HepG2 (cell line): Measurements from ENCODE around the gene NYNRIN. TPM values are rescaled to one million over a fixed set of nuclear protein-coding genes. Genes with fewer than 3 reads are reported as not detected.

Experiments used
- ARID4A ChIP-seq: sonication (generic); formaldehyde crosslinking; IDR thresholded peaks from 2 replicates; pipeline ENCODE4 v1.5.0; 2020; ENCODE audit warnings: mild to moderate bottlenecking, missing genetic modification reagents, borderline replicate concordance
- EEA1 ChIP-seq: sonication (generic); formaldehyde crosslinking; IDR thresholded peaks from 2 replicates; pipeline ENCODE4 v1.5.1; 2020; ENCODE audit warnings: mild to moderate bottlenecking, missing genetic modification reagents, borderline replicate concordance
- FOXJ3 ChIP-seq: sonication (generic); formaldehyde crosslinking; IDR thresholded peaks from 2 replicates; pipeline ENCODE4 v1.4.0; 2020; ENCODE audit warnings: missing genetic modification reagents, mild to moderate bottlenecking, borderline replicate concordance
- FOXO1 ChIP-seq: sonication (generic); formaldehyde crosslinking; IDR thresholded peaks from 2 replicates; pipeline ENCODE4 v1.4.0; 2020; ENCODE audit warnings: missing genetic modification reagents
- GZF1 ChIP-seq: sonication (generic); formaldehyde crosslinking; IDR thresholded peaks from 2 replicates; pipeline ENCODE4 v1.5.1; 2020; ENCODE audit warnings: mild to moderate bottlenecking, missing genetic modification reagents
- IRX3 ChIP-seq: sonication (generic); formaldehyde crosslinking; IDR thresholded peaks from 2 replicates; pipeline ENCODE4 v1.8.1; 2023; ENCODE audit warnings: mild to moderate bottlenecking, low read depth, missing genetic modification reagents, borderline replicate concordance
- SIN3B ChIP-seq: fragments of 150-350 bp; IDR thresholded peaks from 2 replicates; pipeline ENCODE4 v1.6.1; 2014; ENCODE audit warnings: low read length
- SOX13 ChIP-seq, 3 experiments: fragments of 450-650 bp in 1 of 3; sonication (generic) in 1 of 3; formaldehyde crosslinking in 1 of 3; IDR thresholded peaks in 2 of 3; conservative IDR thresholded peaks in 1 of 3; 2 replicates each; pipeline versions ENCODE4 v1.5.0 to v1.6.1; 2016 to 2020; ENCODE audit warnings: antibody characterized with exemption in 1 of 3, mild to moderate bottlenecking in 1 of 3, missing compliant biosample characterization in 1 of 3, missing genetic modification reagents in 1 of 3, moderate library complexity in 1 of 3
- U2AF1 ChIP-seq: fragments of 200-400 bp; formaldehyde crosslinking; optimal IDR thresholded peaks from 2 replicates; pipeline ENCODE3; 2017; ENCODE audit warnings: mild to moderate bottlenecking, low read depth, low read length
- YY1 ChIP-seq: IDR thresholded peaks from 2 replicates; pipeline ENCODE4 v1.6.1; 2011; ENCODE audit warnings: low read length, low read depth, moderate library complexity, mild to moderate bottlenecking; ENCODE audit not compliant: insufficient read depth, insufficient replicate concordance
- ZBTB40 ChIP-seq, 2 experiments: fragments of 450-650 bp in 1 of 2; sonication (generic) in 1 of 2; formaldehyde crosslinking in 1 of 2; IDR thresholded peaks; 2 replicates each; pipeline versions ENCODE4 v1.6.1 to v1.8.0; 2016 to 2022; ENCODE audit warnings: antibody characterized with exemption in 1 of 2, mild to moderate bottlenecking in 1 of 2, missing genetic modification reagents in 1 of 2
- ZNF264 ChIP-seq: sonication (generic); formaldehyde crosslinking; IDR thresholded peaks from 2 replicates; pipeline ENCODE4 v1.4.0; 2020; ENCODE audit warnings: missing genetic modification reagents
- ZNF557 ChIP-seq: sonication (generic); formaldehyde crosslinking; IDR thresholded peaks from 2 replicates; pipeline ENCODE4 v1.4.0; 2020; ENCODE audit warnings: missing genetic modification reagents
- polyA plus RNA-seq, 8 experiments: library from polyadenylated mRNA; depleted of rRNA in 3 of 8; stranded (reverse) in 7 of 8; unstranded in 1 of 8; fragments of >200 nt; fragmentation: Illumina TruSeq in 4 of 8; extraction: Trizol in 4 of 8; gene quantifications; 2 replicates each; pipeline versions ENCODE4 v1.2.1 to v1.2.3, GENCODE V29; 2011 to 2016; ENCODE audit warnings: low read depth in 4 of 8, missing spikeins in 1 of 8, mixed read lengths in 1 of 8; ENCODE audit not compliant: insufficient read depth in 1 of 8
- total RNA-seq, 5 experiments: library from RNA; depleted of rRNA; stranded (reverse); fragments of >200 nt; fragmentation: Illumina TruSeq; extraction: Trizol; gene quantifications; 2 replicates each; pipeline ENCODE4 v1.2.3, GENCODE V29; 2016; ENCODE audit warnings: low read depth in 1 of 5

NYNRIN gene
- total and polyA plus RNA-seq, 2 of the 13 experiments (the other 11 are each of a cell fraction or from before 2014, with no cell fraction given), result 0.63 to 1.1 TPM

GRCh38 chr14:24430143-24430681 lies 31.4 kb downstream of the NYNRIN start (continued):
- TF ChIP-seq ARID4A (peak; percentile 40), ZNF264 (CRISPR knock-in tag) (0 out of 2 replicates have a peak, but pooled peaks have one; percentile 7), ZBTB40 (IDR thresholded peaks at IDR 0.05) (no peak), ZBTB40 (CRISPR knock-in tag; IDR thresholded peaks at IDR 0.05) (no peak), IRX3 (CRISPR knock-in tag) (peak; percentile 8; the same call in 1 of the 2 replicates), FOXO1 (CRISPR knock-in tag) (peak; percentile 68; the same call in 1 of the 2 replicates), U2AF1 (peak; percentile 23), SOX13 (IDR thresholded peaks at IDR 0.05) (0 out of 2 replicates have a peak, but pooled peaks have one; percentile 0), SOX13 (CRISPR knock-in tag; conservative IDR thresholded peaks at IDR 0.05 in 1 of 2, IDR thresholded peaks at IDR 0.05 in 1 of 2) (no peak), FOXJ3 (CRISPR knock-in tag) (no peak), ZNF557 (CRISPR knock-in tag) (0 out of 2 replicates have a peak, but pooled peaks have one; percentile 59), YY1 (peak; percentile 36), EEA1 (CRISPR knock-in tag) (0 out of 2 replicates have a peak, but pooled peaks have one; percentile 34), GZF1 (no peak), SIN3B (peak; percentile 35; the same call in 1 of the 2 replicates)
